GM12801 (cell line): ENCODE data around the gene GLIS1.

ENCODE experiments used
- TF ChIP-seq, protein P1 (sequence below): IDR thresholded peaks from one replicate; pipeline ENCODE4 v1.5.1; 2011; ENCODE audit warnings: control low read depth; ENCODE audit not compliant: insufficient read length; ENCODE audit errors: extremely low read depth

GLIS1 gene

DNA sequence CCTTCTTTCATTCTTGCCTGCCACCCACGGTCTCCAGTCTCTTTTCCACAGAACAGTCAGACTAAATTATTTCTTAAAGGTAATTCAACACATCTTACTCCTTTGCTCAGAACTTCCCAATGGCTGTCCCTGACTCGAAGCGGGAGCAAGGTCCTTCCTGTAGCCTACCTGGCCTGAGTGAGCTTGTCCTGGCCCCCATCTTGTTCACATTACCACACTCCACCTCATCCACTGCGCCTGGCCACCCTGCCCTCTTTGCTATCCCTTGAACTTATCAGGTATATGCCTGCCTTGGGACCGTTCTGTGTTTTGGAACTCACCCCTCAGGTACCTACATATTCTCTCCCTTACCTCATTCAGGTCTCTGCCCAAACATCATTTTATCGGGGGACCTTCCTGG, 13.3 kb upstream of the GLIS1 start:
- TF ChIP-seq, protein P1, sequence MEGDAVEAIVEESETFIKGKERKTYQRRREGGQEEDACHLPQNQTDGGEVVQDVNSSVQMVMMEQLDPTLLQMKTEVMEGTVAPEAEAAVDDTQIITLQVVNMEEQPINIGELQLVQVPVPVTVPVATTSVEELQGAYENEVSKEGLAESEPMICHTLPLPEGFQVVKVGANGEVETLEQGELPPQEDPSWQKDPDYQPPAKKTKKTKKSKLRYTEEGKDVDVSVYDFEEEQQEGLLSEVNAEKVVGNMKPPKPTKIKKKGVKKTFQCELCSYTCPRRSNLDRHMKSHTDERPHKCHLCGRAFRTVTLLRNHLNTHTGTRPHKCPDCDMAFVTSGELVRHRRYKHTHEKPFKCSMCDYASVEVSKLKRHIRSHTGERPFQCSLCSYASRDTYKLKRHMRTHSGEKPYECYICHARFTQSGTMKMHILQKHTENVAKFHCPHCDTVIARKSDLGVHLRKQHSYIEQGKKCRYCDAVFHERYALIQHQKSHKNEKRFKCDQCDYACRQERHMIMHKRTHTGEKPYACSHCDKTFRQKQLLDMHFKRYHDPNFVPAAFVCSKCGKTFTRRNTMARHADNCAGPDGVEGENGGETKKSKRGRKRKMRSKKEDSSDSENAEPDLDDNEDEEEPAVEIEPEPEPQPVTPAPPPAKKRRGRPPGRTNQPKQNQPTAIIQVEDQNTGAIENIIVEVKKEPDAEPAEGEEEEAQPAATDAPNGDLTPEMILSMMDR: no peak

DNA sequence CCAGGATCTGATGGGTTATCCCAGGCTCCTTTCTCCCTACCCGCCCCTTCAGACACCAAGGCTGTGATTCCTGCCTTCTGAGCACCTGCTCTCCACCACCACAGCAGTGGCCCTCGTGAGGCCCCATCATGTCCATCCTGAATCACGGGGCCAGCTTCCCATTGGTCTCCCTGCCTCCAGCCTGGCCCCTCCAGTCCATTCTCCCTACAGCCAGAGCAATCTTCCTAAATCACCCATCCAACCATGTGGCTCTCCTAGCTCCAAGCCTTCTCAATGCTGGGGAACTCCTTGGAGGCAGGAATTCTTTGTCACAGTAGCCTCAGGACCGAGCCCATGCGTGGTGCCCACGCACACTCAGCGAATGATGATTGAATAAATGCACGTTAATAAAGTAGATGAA, 8.9 kb upstream of the GLIS1 start:
- TF ChIP-seq, protein P1: no peak

DNA sequence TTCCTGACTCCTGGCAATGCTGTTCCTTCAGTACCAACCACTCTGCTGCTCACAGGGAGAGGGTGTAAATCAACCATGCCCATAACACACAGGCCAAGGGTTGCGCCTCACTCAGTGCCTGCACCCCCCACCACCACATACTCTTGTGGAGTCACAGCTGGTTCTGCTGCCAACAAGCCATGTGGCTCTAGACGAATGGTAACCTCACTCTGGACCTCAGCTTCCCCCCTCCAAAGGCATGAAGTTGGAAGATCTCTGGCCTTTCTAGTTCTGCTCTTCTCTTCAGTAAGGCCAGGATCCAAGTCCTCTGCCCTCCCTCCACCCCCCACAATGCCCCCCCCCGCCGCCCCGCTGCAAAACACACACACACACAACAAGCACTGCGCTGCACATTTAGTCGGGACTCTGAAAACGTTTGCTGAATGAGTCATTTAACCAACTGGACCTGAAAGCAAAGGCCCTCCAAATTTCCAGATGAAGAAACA, 1.7 kb upstream of the GLIS1 start:
- TF ChIP-seq, protein P1: no peak

DNA sequence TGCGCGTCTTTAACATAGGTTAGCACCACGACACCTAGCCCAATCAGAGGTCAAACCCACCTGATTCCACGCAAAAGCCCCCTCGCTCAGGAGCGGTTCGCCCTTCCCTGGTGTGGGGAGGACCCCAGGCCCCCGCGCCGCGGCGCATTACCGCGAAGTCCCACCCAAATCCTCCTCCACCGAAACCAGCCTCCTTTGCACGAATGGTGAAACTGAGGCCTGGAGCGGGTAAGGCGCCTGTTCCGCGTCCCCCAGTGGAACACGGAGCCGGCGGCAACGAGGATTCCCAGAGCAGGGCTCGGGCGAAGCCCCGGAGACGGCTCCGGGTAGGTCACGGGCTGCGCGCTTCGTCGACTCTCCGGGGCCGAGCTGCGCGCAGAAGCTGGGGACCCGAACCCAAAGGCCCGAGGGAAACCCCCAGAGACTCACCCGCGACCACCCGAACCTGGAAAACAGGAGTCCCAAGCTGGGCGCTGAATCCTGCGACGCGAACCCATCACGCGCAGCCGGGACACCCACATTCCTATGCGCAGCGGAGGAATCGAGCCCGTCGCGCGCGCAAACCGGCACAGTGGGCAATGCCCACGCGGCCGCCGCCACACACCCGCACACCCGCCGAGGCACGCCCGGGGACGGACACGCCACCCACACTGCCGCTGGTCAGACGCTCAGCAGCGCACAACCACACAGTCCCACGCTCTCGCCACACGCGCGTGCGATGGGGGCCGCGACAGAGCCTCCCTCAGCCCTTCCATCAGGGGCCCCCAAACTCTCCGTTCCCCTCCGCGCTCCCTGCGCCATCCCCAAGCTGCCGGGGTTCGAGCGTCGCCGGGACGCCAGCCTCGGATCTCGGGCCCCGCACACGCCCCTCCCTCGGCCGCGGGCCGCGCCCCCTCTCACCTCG, 507 bp downstream of the GLIS1 start:
- TF ChIP-seq, protein P1: no peak

DNA sequence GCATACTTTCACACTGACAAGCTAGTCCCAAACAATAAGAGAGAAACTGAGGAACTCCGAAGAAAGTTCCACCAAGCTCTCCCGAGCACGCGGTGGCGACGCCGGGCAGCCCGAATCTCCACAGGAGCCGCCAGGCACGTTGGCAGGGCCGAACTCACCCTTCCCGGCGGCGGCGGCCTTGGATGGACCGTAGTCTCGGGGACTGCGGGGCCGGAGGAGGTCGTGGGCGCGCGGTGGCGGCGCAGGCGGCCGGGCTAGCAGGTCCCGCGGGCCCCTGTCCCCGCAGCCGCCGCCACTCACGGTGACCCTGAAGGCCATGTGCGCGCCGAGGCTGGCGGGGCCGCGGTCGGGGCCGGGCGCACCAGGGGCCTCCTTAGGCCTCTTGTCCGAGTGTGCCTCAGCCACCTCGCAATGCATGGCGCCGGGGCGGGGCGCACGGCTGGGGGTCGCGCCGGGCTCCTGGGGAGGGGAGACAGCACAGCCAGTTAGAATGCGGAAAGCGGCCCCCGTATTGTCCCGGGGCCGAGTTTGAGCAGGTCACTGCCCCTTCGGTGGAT, 1.2 kb downstream of the GLIS1 start:
- TF ChIP-seq, protein P1: no peak

DNA sequence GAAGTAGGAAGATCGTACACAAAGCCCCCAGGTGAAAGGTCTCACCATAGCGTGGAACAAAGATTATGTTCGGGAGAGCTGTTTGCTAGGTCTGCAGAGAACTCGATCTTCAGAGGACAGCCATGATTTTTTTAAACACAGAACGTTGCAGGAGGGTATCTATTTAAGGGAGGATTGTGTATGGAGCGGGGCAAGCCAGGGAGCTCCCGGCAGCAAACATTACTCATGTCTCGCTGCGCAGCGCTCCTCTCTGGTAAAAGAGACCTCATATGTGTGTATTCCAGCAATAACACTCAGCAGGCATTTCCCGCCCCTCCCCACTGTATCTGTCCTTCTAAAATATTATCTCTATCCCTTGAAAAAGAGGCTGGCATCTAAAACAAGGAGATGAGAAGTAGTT, 2.7 kb downstream of the GLIS1 start:
- TF ChIP-seq, protein P1: no peak

DNA sequence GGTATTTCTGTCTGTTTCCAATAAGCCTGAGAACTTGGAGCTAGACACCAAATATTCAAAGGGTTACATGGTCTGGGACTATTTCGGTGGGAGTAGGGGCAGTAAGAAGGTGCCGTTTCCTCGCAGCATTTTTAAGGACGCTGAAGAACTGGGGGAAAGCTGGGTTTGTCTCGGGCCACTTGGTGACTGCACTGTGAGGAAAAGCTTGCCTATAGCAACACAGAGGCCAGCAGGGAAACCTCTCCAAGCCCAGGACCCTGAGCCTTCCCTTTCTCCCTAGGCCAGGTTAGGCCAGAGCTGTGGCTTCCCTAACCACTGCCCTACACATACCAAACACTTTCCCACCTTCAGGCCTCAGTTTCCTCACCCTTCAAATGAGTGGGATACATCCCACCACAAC, 3.3 kb downstream of the GLIS1 start:
- TF ChIP-seq, protein P1: no peak
